HEK293 (cell line): ENCODE data around the gene ZNF865.
A peak's percentile ranks its signal among the peaks of the same experiment; 100 is the strongest.

Source experiments
- CTCF ChIA-PET: fragments of 350-600 bp; formaldehyde crosslinking; extraction: SDS; loops from one replicate; lab custom pipeline; 2021; ENCODE audit warnings: antibody characterized with exemption; lab: Yijun Ruan, JAX
- POLR2A ChIA-PET: fragments of 300-600 bp; formaldehyde crosslinking; extraction: SDS; loops from one replicate; lab custom pipeline; 2020; ENCODE audit warnings: antibody characterized with exemption, inconsistent platforms; lab: Yijun Ruan, JAX
- H3K27ac ChIP-seq: fragments of 200-500 bp; sonication (Bioruptor generic); 2 replicates; pipeline ENCODE4 v1.5.1; 2014; ENCODE audit warnings: low read depth, low read length, control low read depth, inconsistent platforms; ENCODE audit errors: extremely low read depth
- H3K36me3 ChIP-seq, 2 experiments: fragments of 200-500 bp in 1 of 2; sonication (Bioruptor generic) in 1 of 2; 1 replicate in 1 of 2; 2 replicates in 1 of 2; pipeline ENCODE4 v1.5.1; 2014 to 2017; ENCODE audit warnings: inconsistent platforms in 2 of 2, low read length in 2 of 2; ENCODE audit not compliant: control insufficient read depth in 2 of 2, insufficient read depth in 1 of 2
- H3K4me1 ChIP-seq: fragments of 200-500 bp; sonication (Bioruptor generic); 2 replicates; pipeline ENCODE4 v1.5.1; 2014; ENCODE audit warnings: mild to moderate bottlenecking, low read length, inconsistent platforms; ENCODE audit not compliant: control insufficient read depth, insufficient read depth
- H3K4me3 ChIP-seq: 2 replicates; pipeline ENCODE4 v1.5.1; 2011; ENCODE audit warnings: low read depth, mild to moderate bottlenecking, control low read depth, low read length, moderate library complexity
- H3K9me3 ChIP-seq: fragments of 200-500 bp; sonication (Bioruptor generic); 2 replicates; pipeline ENCODE4 v1.5.1; 2014; ENCODE audit warnings: low read depth, low read length, inconsistent platforms; ENCODE audit not compliant: control insufficient read depth, insufficient read depth
- GLI4 ChIP-seq: fragments of 450-650 bp; formaldehyde crosslinking; IDR thresholded peaks from 2 replicates; pipeline ENCODE4 v1.5.1; 2016; ENCODE audit warnings: missing biosample characterization, missing genetic modification characterization
- IKZF3 ChIP-seq: fragments of 450-650 bp; IDR thresholded peaks from 2 replicates; pipeline ENCODE4 v1.5.0; 2018; ENCODE audit warnings: missing biosample characterization, mild to moderate bottlenecking, missing genetic modification characterization, moderate library complexity
- KLF7 ChIP-seq: fragments of 450-650 bp; formaldehyde crosslinking; IDR thresholded peaks from 2 replicates; pipeline ENCODE4 v1.5.1; 2016; ENCODE audit warnings: missing biosample characterization, missing genetic modification characterization, borderline replicate concordance
- SALL2 ChIP-seq: fragments of 450-650 bp; formaldehyde crosslinking; IDR thresholded peaks from 2 replicates; pipeline ENCODE4 v1.5.0; 2017; ENCODE audit warnings: missing biosample characterization, mild to moderate bottlenecking, missing genetic modification characterization, borderline replicate concordance
- YY2 ChIP-seq: fragments of 450-650 bp; formaldehyde crosslinking; IDR thresholded peaks from 2 replicates; pipeline ENCODE4 v1.5.1; 2016; ENCODE audit warnings: missing biosample characterization, missing genetic modification characterization
- ZBTB11 ChIP-seq: fragments of 450-650 bp; formaldehyde crosslinking; conservative IDR thresholded peaks from 2 replicates; pipeline ENCODE4 v1.5.1; 2016; ENCODE audit warnings: low read depth, missing biosample characterization, missing genetic modification characterization
- ZEB2 ChIP-seq: fragments of 450-650 bp; formaldehyde crosslinking; IDR thresholded peaks from 2 replicates; pipeline ENCODE4 v1.5.1; 2016; ENCODE audit warnings: missing biosample characterization, missing genetic modification characterization
- ZFP3 ChIP-seq: fragments of 450-650 bp; formaldehyde crosslinking; IDR thresholded peaks from 2 replicates; pipeline ENCODE4 v1.5.1; 2016; ENCODE audit warnings: low read depth, missing biosample characterization, missing genetic modification characterization
- ZFP69B ChIP-seq: fragments of 450-650 bp; formaldehyde crosslinking; IDR thresholded peaks from 2 replicates; pipeline ENCODE4 v1.5.1; 2016; ENCODE audit warnings: missing biosample characterization, missing genetic modification characterization
- ZIC2 ChIP-seq: fragments of 450-650 bp; formaldehyde crosslinking; IDR thresholded peaks from 2 replicates; pipeline ENCODE4 v1.5.1; 2016; ENCODE audit warnings: missing biosample characterization, missing genetic modification characterization
- ZNF114 ChIP-seq: fragments of 450-650 bp; formaldehyde crosslinking; IDR thresholded peaks from 2 replicates; pipeline ENCODE4 v1.5.0; 2017; ENCODE audit warnings: missing biosample characterization, missing genetic modification characterization
- ZNF121 ChIP-seq: fragments of 450-650 bp; formaldehyde crosslinking; IDR thresholded peaks from 2 replicates; pipeline ENCODE4 v1.5.1; 2016; ENCODE audit warnings: missing biosample characterization, missing genetic modification characterization
- ZNF16 ChIP-seq: fragments of 450-650 bp; formaldehyde crosslinking; IDR thresholded peaks from 2 replicates; pipeline ENCODE4 v1.5.1; 2016; ENCODE audit warnings: low read depth, missing biosample characterization, missing genetic modification characterization
- ZNF214 ChIP-seq: fragments of 450-650 bp; formaldehyde crosslinking; IDR thresholded peaks from 2 replicates; pipeline ENCODE4 v1.5.1; 2017; ENCODE audit warnings: missing biosample characterization, mild to moderate bottlenecking, missing genetic modification characterization, borderline replicate concordance
- ZNF274 ChIP-seq, 2 experiments: fragments of 200-500 bp in 1 of 2; fragments of 450-650 bp in 1 of 2; sonication (Bioruptor generic) in 1 of 2; formaldehyde crosslinking in 1 of 2; IDR thresholded peaks; 2 replicates each; pipeline versions ENCODE4 v1.5.1 to v1.6.1; 2014 to 2016; ENCODE audit warnings: borderline replicate concordance in 1 of 2, inconsistent platforms in 1 of 2, low read length in 1 of 2, missing biosample characterization in 1 of 2, missing genetic modification characterization in 1 of 2
- ZNF37A ChIP-seq: fragments of 450-650 bp; IDR thresholded peaks from 2 replicates; pipeline ENCODE4 v1.5.1; 2018; ENCODE audit warnings: missing biosample characterization, missing genetic modification characterization
- ZNF433 ChIP-seq: fragments of 450-650 bp; formaldehyde crosslinking; IDR thresholded peaks from 2 replicates; pipeline ENCODE4 v1.5.1; 2016; ENCODE audit warnings: missing biosample characterization, missing genetic modification characterization, low read depth
- ZNF670 ChIP-seq: fragments of 450-650 bp; formaldehyde crosslinking; IDR thresholded peaks from 2 replicates; pipeline ENCODE4 v1.5.1; 2016; ENCODE audit warnings: missing biosample characterization, missing genetic modification characterization, low read depth
- TF ChIP-seq, protein P1 (sequence below): fragments of 450-650 bp; formaldehyde crosslinking; IDR thresholded peaks from 2 replicates; pipeline ENCODE4 v1.5.0; 2017; ENCODE audit warnings: missing biosample characterization, missing genetic modification characterization, borderline replicate concordance

ZNF865 gene

DNA sequence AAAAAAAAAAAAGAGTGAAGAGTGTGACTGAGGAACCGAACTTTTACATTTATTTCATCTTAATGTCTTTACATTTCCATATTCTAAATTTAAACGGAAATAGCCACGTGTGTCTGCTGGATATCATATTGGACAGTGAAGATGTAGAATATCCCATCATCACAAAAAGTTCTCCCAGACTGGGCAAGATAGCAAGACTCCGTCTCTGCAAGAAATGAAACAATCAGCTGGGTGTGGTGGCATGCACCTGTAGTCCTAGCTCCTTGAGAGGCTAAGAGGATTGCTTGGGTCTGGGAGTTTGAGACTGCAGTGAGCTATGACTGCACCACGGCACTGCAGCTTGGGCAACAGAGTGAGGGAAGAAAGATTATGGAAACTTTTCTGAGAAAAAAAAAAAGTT, 28.7 kb upstream of the ZNF865 start:
- H3K27ac ChIP-seq: no peak overlapping the region
- 0 out of 2 replicates have a peak, but pooled peaks have one; percentile 51 for TF ChIP-seq ZNF121 (tag by site-specific recombination)
- TF ChIP-seq ZNF274 (IDR thresholded peaks at IDR 0.05; ENCODE audit: low read length): no peak
- no peak for TF ChIP-seq ZNF274 (tag by site-specific recombination; IDR thresholded peaks at IDR 0.05; ENCODE audit: borderline replicate concordance)
- no peak for TF ChIP-seq ZNF214 (tag by site-specific recombination)
- TF ChIP-seq ZNF37A (tag by site-specific recombination): no peak
- no peak for TF ChIP-seq ZNF114 (tag by site-specific recombination)
- no peak for TF ChIP-seq KLF7
- TF ChIP-seq, all 188 proteins: peak for 1
- Histone ChIP-seq H3K9me3 (no peaks in the 10 kb centered on the region), H3K4me1 (no peaks in the 10 kb centered on the region), H3K36me3 (peaks cover 9 to 20% of the 10 kb centered on the region in 2 experiments; a peak in 2 of 3 replicates), H3K4me3 (no peak overlapping the region)
- ChIA-PET POLR2A (interaction anchor here (0.5 to 1.5 kb wide), 3 partner anchors 11 to 455 kb away, joined by 3 to 5 read pairs (median 3); partner anchors contain the start of gene ZNF865), CTCF (interaction anchor here (0.5 kb wide), 1 partner anchor 342 kb away, joined by 5 read pairs; no protein-coding TSS in a partner anchor)

DNA sequence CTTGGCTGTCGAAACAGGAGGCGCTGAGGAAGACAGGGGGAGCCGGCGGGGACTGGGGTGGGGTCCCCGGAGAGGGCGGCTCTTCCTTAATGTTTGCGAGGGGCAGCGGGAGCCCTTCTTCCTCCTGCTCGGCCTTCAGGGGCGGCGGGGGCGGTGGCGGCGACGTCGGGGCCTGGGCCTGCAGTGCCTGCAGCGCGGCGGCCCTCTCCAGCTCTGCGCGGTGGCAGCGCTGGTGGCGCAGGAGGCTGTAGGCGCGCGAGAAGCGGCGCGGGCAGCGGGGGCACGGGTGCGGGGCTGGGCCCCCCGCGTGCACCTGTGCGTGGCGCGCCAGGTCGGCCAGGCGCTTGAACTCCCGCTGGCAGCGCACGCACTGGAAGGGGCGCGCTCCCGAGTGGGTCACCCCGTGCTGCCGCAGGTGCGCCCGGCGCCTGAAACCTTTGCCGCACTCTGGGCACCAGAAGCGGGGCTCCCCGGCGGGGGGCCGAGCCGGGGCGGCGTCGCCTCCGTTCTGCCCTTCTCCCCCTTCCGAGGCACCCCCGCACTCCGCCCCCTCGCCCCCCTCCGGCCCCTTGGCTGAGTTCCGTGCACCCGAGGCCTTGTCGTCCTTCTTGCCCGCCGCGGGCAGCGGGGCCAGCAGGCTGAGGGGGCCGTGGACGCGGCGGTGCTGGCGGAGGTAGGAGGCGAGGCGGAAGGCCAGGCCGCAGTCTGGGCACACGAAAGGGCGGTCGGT, 27.3 kb upstream of the ZNF865 start:
- CTCF ChIA-PET: no interaction called here
- no peak overlapping the region for H3K27ac ChIP-seq
- TF ChIP-seq GLI4: no peak
- no peak for TF ChIP-seq ZEB2 (tag by site-specific recombination)
- no peak for TF ChIP-seq ZIC2
- peaks cover 9 to 20% of the 10 kb centered on the region in 2 experiments; a peak in 2 of 3 replicates for H3K36me3 ChIP-seq
- POLR2A ChIA-PET: interaction anchor here (1.2 kb wide), 1 partner anchor 21 kb away, joined by 3 read pairs; the partner anchor contains the start of gene FIZ1
- no peaks in the 10 kb centered on the region for H3K4me1 ChIP-seq
- no peak overlapping the region for H3K4me3 ChIP-seq
- no peaks in the 10 kb centered on the region for H3K9me3 ChIP-seq

DNA sequence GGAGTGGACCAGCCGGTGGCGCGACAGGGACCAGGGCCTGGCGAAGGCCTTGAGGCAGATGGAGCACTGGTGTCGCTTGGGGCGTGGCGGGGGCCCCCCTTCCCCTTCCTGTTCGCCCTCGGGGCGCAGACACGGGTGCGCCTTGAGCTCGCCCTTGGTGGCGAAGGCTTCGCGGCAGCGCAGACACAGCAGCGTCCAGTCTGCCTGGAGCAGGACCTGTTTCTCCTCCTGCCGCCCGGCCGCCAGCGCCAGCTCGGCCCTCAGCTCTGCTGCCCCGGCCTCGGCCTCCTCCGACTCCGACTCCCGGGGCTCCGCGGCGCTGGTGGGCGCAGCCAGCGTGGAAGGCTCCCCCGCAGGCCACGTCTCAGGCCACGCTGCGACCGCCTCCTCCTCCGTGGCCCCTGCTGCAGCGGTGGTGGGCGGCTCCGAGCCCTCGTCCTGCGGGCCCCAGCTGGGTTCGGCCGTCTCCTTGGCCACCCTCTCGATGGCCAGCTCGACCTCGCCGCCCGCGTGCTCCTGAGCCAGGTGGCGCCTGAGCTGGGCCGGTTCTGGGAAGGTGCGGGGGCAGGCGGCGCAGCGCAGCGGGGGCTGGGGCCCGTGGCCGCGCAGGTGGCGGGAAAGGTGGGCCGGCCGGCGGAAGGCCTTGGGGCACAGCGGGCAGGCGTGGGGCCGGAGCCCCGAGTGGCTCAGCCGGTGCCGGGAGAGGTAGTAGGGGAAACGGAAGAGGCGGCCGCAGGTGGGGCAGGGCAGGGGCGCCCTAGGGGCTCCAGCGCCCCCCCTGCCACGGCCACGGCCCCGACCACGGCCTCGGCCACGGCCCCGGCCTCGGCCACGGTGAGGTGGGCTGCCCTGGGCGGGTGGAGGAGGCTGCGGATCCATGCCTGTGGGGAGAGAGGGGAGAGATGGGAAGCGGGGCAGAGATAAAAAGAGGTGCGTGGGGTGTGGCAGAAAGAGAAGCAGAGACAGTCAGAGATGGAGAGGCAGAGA, 26.4 kb upstream of the ZNF865 start:
- H3K9me3 ChIP-seq: no peaks in the 10 kb centered on the region
- peaks cover 9 to 20% of the 10 kb centered on the region in 2 experiments; a peak in 2 of 3 replicates for H3K36me3 ChIP-seq
- peak overlapping the region; percentile 80 for H3K27ac ChIP-seq
- peak overlapping the region; percentile 100 for H3K4me3 ChIP-seq
- ChIA-PET POLR2A (interaction anchor here (1.2 kb wide), 1 partner anchor 20 kb away, joined by 3 read pairs; the partner anchor contains the start of gene FIZ1), CTCF (no interaction called here)
- H3K4me1 ChIP-seq: no peaks in the 10 kb centered on the region
- TF ChIP-seq ZFP3 (tag by site-specific recombination) (no peak), ZNF274 (IDR thresholded peaks at IDR 0.05; ENCODE audit: low read length) (no peak), ZNF274 (tag by site-specific recombination; IDR thresholded peaks at IDR 0.05; ENCODE audit: borderline replicate concordance) (no peak), ZNF16 (tag by site-specific recombination) (no peak), SALL2 (tag by site-specific recombination) (no peak), IKZF3 (tag by site-specific recombination) (no peak), ZFP69B (tag by site-specific recombination) (no peak), ZNF433 (no peak), ZNF670 (no peak), YY2 (tag by site-specific recombination) (no peak), ZBTB11 (tag by site-specific recombination) (no peak)
- TF ChIP-seq, protein P1, sequence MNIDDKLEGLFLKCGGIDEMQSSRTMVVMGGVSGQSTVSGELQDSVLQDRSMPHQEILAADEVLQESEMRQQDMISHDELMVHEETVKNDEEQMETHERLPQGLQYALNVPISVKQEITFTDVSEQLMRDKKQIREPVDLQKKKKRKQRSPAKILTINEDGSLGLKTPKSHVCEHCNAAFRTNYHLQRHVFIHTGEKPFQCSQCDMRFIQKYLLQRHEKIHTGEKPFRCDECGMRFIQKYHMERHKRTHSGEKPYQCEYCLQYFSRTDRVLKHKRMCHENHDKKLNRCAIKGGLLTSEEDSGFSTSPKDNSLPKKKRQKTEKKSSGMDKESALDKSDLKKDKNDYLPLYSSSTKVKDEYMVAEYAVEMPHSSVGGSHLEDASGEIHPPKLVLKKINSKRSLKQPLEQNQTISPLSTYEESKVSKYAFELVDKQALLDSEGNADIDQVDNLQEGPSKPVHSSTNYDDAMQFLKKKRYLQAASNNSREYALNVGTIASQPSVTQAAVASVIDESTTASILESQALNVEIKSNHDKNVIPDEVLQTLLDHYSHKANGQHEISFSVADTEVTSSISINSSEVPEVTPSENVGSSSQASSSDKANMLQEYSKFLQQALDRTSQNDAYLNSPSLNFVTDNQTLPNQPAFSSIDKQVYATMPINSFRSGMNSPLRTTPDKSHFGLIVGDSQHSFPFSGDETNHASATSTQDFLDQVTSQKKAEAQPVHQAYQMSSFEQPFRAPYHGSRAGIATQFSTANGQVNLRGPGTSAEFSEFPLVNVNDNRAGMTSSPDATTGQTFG (tag by site-specific recombination): no peak
